HG02840 (cell line): ENCODE measurements around the gene ZRANB1.

Source experiments
- ATAC-seq: cut with Tn5 transposase; IDR thresholded peaks from one replicate; pipeline ENCODE4 v1.9.1; 2021; ENCODE audit warnings: mild to moderate bottlenecking, moderate library complexity, moderate number of reproducible peaks; ENCODE audit not compliant: unreplicated experiment, low FRiP score

The ZRANB1 gene

GRCh38 chr10:124993345-124993708, 51.4 kb downstream of the ZRANB1 start:
- no peak for ATAC-seq

GRCh38 chr10:124993736-124994451, 52.0 kb downstream of the ZRANB1 start:
- ATAC-seq, result no peak

GRCh38 chr10:124994573-124995473, 52.9 kb downstream of the ZRANB1 start:
- no peak for ATAC-seq

- ATAC-seq, result no peak
These were observed 53.7 kb downstream of the ZRANB1 start for GRCh38 chr10:124995605-124996004.

GRCh38 chr10:124996127-124996853, 54.4 kb downstream of the ZRANB1 start:
- no peak for ATAC-seq

GRCh38 chr10:124996854-124997215, 54.9 kb downstream of the ZRANB1 start:
- ATAC-seq, result no peak

- ATAC-seq, result no peak
These were observed 55.4 kb downstream of the ZRANB1 start for GRCh38 chr10:124997306-124997705.

- no peak for ATAC-seq
These were observed 56.1 kb downstream of the ZRANB1 start for GRCh38 chr10:124997771-124998623.

GRCh38 chr10:124998624-124999291, 56.8 kb downstream of the ZRANB1 start:
- ATAC-seq, result no peak

GRCh38 chr10:124999433-125000365, 57.8 kb downstream of the ZRANB1 start:
- ATAC-seq, result no peak

GRCh38 chr10:125000366-125001312, 58.7 kb downstream of the ZRANB1 start:
- ATAC-seq, result no peak

GRCh38 chr10:125001313-125002046, 59.6 kb downstream of the ZRANB1 start:
- ATAC-seq, result no peak

- ATAC-seq, result no peak
These were observed 60.1 kb downstream of the ZRANB1 start for GRCh38 chr10:125002047-125002422.

- no peak for ATAC-seq
These were observed 60.7 kb downstream of the ZRANB1 start for GRCh38 chr10:125002423-125003145.

- no peak for ATAC-seq
These were observed 61.4 kb downstream of the ZRANB1 start for GRCh38 chr10:125003146-125003900.
